ENCODE data around the gene CATSPERD. TPM values are rescaled to one million over a fixed set of nuclear protein-coding genes. Genes with fewer than 3 reads are reported as not detected.

The CATSPERD gene
- total RNA-seq, 1 experiment from 2014 or later = 0.50 TPM

DNA sequence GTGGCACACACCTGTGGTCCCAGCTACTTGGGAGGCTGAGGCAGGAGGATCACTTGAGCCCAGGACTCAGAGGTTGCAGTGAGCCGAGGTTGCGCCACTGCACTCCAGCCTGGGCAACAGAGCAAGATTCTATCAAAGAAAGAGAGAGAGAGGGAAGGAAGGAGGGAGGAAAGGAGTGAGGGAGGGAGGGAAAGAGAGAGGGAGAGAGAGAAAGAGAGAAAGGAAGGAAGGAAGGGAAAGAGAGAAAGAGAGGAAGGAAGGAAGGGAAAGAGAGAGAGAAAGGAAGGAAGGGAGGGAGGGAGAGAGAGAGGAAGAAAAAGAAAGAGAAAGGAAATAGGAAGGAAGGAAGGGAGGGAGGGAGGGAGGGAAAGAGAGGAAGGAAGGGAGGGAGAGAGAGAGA is 96.8 kb downstream of the CATSPERD start:
- Mint-ChIP-seq H3K27ac (no peak overlapping the region), H3K27me3 (ENCODE audit: low read depth) (peaks cover 9% of the 10 kb centered on the region), H3K9me3 (no peaks in the 10 kb centered on the region), H3K36me3 (no peaks in the 10 kb centered on the region), H3K4me1 (no peaks in the 10 kb centered on the region), H3K4me3 (no peak overlapping the region)
- no peak for TF ChIP-seq KAT7 (CRISPR knock-in tag; IDR thresholded peaks at IDR 0.05; ENCODE audit: borderline replicate concordance)
- TF ChIP-seq JUN (CRISPR knock-in tag; IDR thresholded peaks at IDR 0.05) = no peak
- TF ChIP-seq, protein P1, sequence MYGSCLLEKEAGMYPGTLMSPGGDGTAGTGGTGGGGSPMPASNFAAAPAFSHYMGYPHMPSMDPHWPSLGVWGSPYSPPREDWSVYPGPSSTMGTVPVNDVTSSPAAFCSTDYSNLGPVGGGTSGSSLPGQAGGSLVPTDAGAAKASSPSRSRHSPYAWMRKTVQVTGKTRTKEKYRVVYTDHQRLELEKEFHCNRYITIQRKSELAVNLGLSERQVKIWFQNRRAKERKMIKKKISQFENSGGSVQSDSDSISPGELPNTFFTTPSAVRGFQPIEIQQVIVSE (CRISPR knock-in tag; IDR thresholded peaks at IDR 0.05; ENCODE audit: borderline replicate concordance) = no peak
- TF ChIP-seq, protein P2, sequence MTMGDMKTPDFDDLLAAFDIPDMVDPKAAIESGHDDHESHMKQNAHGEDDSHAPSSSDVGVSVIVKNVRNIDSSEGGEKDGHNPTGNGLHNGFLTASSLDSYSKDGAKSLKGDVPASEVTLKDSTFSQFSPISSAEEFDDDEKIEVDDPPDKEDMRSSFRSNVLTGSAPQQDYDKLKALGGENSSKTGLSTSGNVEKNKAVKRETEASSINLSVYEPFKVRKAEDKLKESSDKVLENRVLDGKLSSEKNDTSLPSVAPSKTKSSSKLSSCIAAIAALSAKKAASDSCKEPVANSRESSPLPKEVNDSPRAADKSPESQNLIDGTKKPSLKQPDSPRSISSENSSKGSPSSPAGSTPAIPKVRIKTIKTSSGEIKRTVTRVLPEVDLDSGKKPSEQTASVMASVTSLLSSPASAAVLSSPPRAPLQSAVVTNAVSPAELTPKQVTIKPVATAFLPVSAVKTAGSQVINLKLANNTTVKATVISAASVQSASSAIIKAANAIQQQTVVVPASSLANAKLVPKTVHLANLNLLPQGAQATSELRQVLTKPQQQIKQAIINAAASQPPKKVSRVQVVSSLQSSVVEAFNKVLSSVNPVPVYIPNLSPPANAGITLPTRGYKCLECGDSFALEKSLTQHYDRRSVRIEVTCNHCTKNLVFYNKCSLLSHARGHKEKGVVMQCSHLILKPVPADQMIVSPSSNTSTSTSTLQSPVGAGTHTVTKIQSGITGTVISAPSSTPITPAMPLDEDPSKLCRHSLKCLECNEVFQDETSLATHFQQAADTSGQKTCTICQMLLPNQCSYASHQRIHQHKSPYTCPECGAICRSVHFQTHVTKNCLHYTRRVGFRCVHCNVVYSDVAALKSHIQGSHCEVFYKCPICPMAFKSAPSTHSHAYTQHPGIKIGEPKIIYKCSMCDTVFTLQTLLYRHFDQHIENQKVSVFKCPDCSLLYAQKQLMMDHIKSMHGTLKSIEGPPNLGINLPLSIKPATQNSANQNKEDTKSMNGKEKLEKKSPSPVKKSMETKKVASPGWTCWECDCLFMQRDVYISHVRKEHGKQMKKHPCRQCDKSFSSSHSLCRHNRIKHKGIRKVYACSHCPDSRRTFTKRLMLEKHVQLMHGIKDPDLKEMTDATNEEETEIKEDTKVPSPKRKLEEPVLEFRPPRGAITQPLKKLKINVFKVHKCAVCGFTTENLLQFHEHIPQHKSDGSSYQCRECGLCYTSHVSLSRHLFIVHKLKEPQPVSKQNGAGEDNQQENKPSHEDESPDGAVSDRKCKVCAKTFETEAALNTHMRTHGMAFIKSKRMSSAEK (CRISPR knock-in tag; IDR thresholded peaks at IDR 0.05; ENCODE audit: borderline replicate concordance) = no peak
- no peak for TF ChIP-seq FOXJ3 (CRISPR knock-in tag; IDR thresholded peaks at IDR 0.05; ENCODE audit: borderline replicate concordance)
- no peak for TF ChIP-seq GRHL2 (CRISPR knock-in tag; IDR thresholded peaks at IDR 0.05; ENCODE audit: insufficient replicate concordance, severe bottlenecking)
- TF ChIP-seq, protein P3, sequence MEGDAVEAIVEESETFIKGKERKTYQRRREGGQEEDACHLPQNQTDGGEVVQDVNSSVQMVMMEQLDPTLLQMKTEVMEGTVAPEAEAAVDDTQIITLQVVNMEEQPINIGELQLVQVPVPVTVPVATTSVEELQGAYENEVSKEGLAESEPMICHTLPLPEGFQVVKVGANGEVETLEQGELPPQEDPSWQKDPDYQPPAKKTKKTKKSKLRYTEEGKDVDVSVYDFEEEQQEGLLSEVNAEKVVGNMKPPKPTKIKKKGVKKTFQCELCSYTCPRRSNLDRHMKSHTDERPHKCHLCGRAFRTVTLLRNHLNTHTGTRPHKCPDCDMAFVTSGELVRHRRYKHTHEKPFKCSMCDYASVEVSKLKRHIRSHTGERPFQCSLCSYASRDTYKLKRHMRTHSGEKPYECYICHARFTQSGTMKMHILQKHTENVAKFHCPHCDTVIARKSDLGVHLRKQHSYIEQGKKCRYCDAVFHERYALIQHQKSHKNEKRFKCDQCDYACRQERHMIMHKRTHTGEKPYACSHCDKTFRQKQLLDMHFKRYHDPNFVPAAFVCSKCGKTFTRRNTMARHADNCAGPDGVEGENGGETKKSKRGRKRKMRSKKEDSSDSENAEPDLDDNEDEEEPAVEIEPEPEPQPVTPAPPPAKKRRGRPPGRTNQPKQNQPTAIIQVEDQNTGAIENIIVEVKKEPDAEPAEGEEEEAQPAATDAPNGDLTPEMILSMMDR (IDR thresholded peaks at IDR 0.05) = no peak
- TF ChIP-seq, protein P4, sequence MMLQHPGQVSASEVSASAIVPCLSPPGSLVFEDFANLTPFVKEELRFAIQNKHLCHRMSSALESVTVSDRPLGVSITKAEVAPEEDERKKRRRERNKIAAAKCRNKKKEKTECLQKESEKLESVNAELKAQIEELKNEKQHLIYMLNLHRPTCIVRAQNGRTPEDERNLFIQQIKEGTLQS (CRISPR knock-in tag; conservative IDR thresholded peaks at IDR 0.05) = no peak
- no peak for TF ChIP-seq FOXK1 (CRISPR knock-in tag; IDR thresholded peaks at IDR 0.05)
- TF ChIP-seq MYBL2 (CRISPR knock-in tag; IDR thresholded peaks at IDR 0.05) = no peak
- no peak for TF ChIP-seq ZNF317 (CRISPR knock-in tag; IDR thresholded peaks at IDR 0.05; ENCODE audit: borderline replicate concordance, low read depth)
- TF ChIP-seq, protein P5, sequence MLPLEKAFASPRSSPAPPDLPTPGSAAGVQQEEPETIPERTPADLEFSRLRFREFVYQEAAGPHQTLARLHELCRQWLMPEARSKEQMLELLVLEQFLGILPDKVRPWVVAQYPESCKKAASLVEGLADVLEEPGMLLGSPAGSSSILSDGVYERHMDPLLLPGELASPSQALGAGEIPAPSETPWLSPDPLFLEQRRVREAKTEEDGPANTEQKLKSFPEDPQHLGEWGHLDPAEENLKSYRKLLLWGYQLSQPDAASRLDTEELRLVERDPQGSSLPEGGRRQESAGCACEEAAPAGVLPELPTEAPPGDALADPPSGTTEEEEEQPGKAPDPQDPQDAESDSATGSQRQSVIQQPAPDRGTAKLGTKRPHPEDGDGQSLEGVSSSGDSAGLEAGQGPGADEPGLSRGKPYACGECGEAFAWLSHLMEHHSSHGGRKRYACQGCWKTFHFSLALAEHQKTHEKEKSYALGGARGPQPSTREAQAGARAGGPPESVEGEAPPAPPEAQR (CRISPR knock-in tag; IDR thresholded peaks at IDR 0.05) = no peak
- TF ChIP-seq NR1H2 (CRISPR knock-in tag; IDR thresholded peaks at IDR 0.05) = no peak
- TF ChIP-seq ZNF138 (CRISPR knock-in tag; conservative IDR thresholded peaks at IDR 0.05) = no peak
- TF ChIP-seq, protein P6, sequence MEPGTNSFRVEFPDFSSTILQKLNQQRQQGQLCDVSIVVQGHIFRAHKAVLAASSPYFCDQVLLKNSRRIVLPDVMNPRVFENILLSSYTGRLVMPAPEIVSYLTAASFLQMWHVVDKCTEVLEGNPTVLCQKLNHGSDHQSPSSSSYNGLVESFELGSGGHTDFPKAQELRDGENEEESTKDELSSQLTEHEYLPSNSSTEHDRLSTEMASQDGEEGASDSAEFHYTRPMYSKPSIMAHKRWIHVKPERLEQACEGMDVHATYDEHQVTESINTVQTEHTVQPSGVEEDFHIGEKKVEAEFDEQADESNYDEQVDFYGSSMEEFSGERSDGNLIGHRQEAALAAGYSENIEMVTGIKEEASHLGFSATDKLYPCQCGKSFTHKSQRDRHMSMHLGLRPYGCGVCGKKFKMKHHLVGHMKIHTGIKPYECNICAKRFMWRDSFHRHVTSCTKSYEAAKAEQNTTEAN (CRISPR knock-in tag; IDR thresholded peaks at IDR 0.05) = no peak
- TF ChIP-seq ZNF423 (CRISPR knock-in tag; IDR thresholded peaks at IDR 0.05) = no peak
- ATAC-seq (no peak), DNase-seq (ENCODE audit: low spot score) (no peak)
- ChIA-PET CTCF (no interaction called here), POLR2A (no interaction called here)
